Suprapubic skin (tissue), 4 donors: Measurements from ENCODE around the gene TCF7L2. TPM values are rescaled to one million over a fixed set of nuclear protein-coding genes. Genes with fewer than 3 reads are reported as not detected.

Source experiments
- DNase-seq, 2 donors: peaks; one replicate each; pipeline ENCODE4 v3.0.0-alpha.2; 2019; ENCODE audit warnings: low spot score in 2 of 2
- H3K27ac ChIP-seq: fragments of 200-600 bp; sonication (generic); one replicate; pipeline ENCODE4 v1.5.1; 2019
- H3K27me3 ChIP-seq: fragments of 200-600 bp; sonication (generic); one replicate; pipeline ENCODE4 v1.5.1; 2019
- H3K36me3 ChIP-seq: fragments of 200-600 bp; sonication (generic); one replicate; pipeline ENCODE4 v1.5.1; 2019
- H3K4me1 ChIP-seq: fragments of 200-600 bp; sonication (generic); one replicate; pipeline ENCODE4 v1.5.1; 2019
- H3K4me3 ChIP-seq: fragments of 200-600 bp; sonication (generic); one replicate; pipeline ENCODE4 v1.5.1; 2019; ENCODE audit warnings: mild to moderate bottlenecking
- H3K9me3 ChIP-seq: fragments of 200-600 bp; sonication (generic); one replicate; pipeline ENCODE4 v1.5.1; 2019
- EP300 ChIP-seq: sonication (generic); formaldehyde crosslinking; IDR thresholded peaks from one replicate; pipeline ENCODE4 v1.6.1; 2017; ENCODE audit warnings: antibody characterized with exemption
- POLR2A ChIP-seq, 2 donors: fragments of 450-650 bp; IDR thresholded peaks; one replicate each; pipeline ENCODE4 v1.6.1; 2017; ENCODE audit warnings: antibody characterized with exemption in 2 of 2, mild to moderate bottlenecking in 2 of 2, moderate library complexity in 2 of 2
- POLR2AphosphoS5 ChIP-seq, 3 donors: sonication (generic); formaldehyde crosslinking; IDR thresholded peaks; one replicate each; pipeline ENCODE4 v1.6.1; 2017; ENCODE audit warnings: antibody characterized with exemption in 3 of 3
- WGBS: methylation state at CpG from one replicate; pipeline ENCODE4 v1.1.5; 2018; 5-methylcytosine and 5-hydroxymethylcytosine counted together
- total RNA-seq, 4 donors: library from RNA; depleted of rRNA; stranded (reverse); fragments of >200 nt; gene quantifications; one replicate each; pipeline ENCODE4 v1.1.0, GENCODE V29; 2016
- TF ChIP-seq, protein P1 (sequence below), 2 donors: fragments of 200-600 bp in 1 of 2; fragments of 450-650 bp in 1 of 2; sonication (generic) in 1 of 2; IDR thresholded peaks; one replicate each; pipeline ENCODE4 v1.5.1; 2016 to 2019; ENCODE audit warnings: antibody characterized with exemption in 2 of 2, mild to moderate bottlenecking in 1 of 2, moderate library complexity in 1 of 2

TCF7L2 gene
- total RNA-seq, 4 donors from 2014 or later = 9.9 to 23.3 (median 15.2) TPM

DNA sequence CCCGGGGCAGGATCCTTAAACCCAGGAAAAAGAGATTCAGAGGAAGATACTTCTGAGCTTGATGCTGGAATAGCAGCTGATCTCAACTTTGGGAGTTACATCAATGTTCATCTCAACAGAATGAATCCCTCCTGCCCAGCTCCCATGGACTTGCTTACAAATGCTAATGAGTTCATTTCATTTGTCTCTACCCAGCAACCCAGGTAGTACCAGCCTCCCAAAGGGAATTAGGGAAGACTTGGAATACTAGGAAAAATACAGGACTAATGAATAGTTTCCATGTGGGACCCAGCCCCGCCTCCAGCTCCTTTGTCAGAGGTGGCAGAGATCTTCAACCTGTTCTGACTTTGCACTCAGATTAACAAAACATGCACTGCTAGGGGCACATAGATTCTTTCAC is 22.1 kb upstream of the TCF7L2 start:
- no peak overlapping the region for H3K4me3 ChIP-seq
- TF ChIP-seq EP300 = no peak
- TF ChIP-seq, protein P1, sequence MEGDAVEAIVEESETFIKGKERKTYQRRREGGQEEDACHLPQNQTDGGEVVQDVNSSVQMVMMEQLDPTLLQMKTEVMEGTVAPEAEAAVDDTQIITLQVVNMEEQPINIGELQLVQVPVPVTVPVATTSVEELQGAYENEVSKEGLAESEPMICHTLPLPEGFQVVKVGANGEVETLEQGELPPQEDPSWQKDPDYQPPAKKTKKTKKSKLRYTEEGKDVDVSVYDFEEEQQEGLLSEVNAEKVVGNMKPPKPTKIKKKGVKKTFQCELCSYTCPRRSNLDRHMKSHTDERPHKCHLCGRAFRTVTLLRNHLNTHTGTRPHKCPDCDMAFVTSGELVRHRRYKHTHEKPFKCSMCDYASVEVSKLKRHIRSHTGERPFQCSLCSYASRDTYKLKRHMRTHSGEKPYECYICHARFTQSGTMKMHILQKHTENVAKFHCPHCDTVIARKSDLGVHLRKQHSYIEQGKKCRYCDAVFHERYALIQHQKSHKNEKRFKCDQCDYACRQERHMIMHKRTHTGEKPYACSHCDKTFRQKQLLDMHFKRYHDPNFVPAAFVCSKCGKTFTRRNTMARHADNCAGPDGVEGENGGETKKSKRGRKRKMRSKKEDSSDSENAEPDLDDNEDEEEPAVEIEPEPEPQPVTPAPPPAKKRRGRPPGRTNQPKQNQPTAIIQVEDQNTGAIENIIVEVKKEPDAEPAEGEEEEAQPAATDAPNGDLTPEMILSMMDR (IDR thresholded peaks at IDR 0.05) = no peak
- TF ChIP-seq POLR2A (IDR thresholded peaks at IDR 0.05) = no peak
- TF ChIP-seq POLR2AphosphoS5 (IDR thresholded peaks at IDR 0.05) = no peak
- no peaks in the 10 kb centered on the region for H3K4me1 ChIP-seq
- no peaks in the 10 kb centered on the region for H3K9me3 ChIP-seq
- H3K27me3 ChIP-seq = no peaks in the 10 kb centered on the region
- 83% methylated on average over 2 of the region's 2 CpGs for WGBS
- no peaks in the 10 kb centered on the region for H3K36me3 ChIP-seq
- no peak overlapping the region for H3K27ac ChIP-seq
- no peak for DNase-seq

DNA sequence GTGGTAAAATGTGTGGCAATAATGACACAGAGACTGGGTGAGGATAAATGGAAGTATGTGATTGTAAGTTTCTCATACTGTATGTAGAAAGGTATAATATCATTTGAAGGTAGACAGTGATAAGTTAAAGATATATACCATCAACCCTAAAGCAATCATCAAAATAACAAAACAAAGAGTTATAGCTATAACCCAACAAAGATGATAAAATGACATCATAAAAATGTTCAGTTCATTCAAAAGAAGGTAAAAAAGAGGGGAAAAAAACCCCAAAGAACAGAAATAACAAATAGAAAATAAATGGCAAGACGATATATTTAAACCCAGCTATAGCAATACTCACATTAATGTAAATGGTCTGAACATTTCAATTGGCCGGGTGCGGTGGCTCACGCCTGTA is 17.4 kb upstream of the TCF7L2 start:
- TF ChIP-seq EP300 (no peak), POLR2AphosphoS5 (IDR thresholded peaks at IDR 0.05) (no peak), POLR2A (IDR thresholded peaks at IDR 0.05) (no peak)
- TF ChIP-seq, protein P1 (IDR thresholded peaks at IDR 0.05) = no peak
- 97% methylated on average over 4 of the region's 4 CpGs for WGBS
- DNase-seq = no peak
- Histone ChIP-seq H3K36me3 (no peaks in the 10 kb centered on the region), H3K4me1 (no peaks in the 10 kb centered on the region), H3K27ac (no peak overlapping the region), H3K9me3 (no peaks in the 10 kb centered on the region), H3K4me3 (no peak overlapping the region), H3K27me3 (no peaks in the 10 kb centered on the region)

DNA sequence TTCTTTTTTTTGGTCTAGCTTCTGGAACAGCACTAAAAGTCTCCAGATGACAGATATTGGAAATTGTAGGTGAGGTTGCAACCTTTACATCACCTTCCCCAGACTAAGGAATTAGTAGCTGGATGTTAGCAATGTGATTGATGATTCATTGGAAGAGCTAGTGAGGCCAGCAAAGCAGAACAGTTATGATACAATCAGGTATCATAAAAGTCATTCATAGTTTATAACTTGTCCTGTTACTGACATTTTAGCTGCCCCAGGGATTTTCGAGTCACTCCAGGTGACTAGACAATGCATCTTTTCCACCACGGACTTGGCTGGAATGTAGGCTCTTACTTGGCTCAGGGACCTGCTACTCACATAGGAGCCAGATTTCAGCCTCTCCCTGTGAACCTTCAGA is 15.9 kb upstream of the TCF7L2 start:
- H3K27ac ChIP-seq = no peak overlapping the region
- WGBS = 56% methylated on average over 2 of the region's 2 CpGs
- H3K36me3 ChIP-seq = no peaks in the 10 kb centered on the region
- no peaks in the 10 kb centered on the region for H3K27me3 ChIP-seq
- no peak for TF ChIP-seq POLR2AphosphoS5 (IDR thresholded peaks at IDR 0.05)
- TF ChIP-seq POLR2A (IDR thresholded peaks at IDR 0.05) = no peak
- TF ChIP-seq, protein P1 (IDR thresholded peaks at IDR 0.05) = no peak
- no peak for TF ChIP-seq EP300
- no peaks in the 10 kb centered on the region for H3K9me3 ChIP-seq
- no peak for DNase-seq
- H3K4me1 ChIP-seq = no peaks in the 10 kb centered on the region
- H3K4me3 ChIP-seq = no peak overlapping the region

DNA sequence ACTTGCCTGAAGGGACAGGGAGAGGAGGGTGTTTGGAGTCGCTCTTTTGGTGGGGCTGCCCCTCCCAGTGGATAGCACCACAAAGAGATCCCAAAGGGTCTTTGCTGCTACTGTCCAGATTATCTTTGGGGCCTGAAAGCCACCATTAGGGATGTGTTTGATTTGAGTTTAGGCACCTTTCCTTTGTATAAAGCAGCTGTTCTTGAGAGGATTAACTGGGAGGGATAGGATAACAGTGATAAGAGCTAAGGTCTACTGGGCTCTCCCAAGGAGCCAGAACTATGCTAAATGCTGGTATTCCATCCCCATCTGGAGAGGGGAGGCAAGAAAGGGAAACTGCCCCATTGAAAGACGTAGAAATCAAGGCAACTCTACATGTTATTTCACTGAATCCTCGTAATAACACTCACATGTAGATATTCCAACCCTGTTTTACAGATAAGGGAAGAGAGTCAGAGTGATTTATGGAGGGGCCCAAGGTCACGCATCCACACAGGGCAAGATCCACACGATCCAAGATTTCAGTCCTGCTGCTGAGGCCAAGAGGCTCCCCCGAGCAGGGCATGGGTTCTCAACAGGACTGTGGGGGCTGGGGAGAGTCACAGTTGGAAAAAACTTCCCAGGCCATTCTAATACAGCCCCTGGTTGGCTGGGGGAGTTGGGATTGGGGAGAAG is 11.1 kb upstream of the TCF7L2 start:
- H3K27ac ChIP-seq = no peak overlapping the region
- TF ChIP-seq, protein P1 (IDR thresholded peaks at IDR 0.05) = no peak
- TF ChIP-seq EP300 (no peak), POLR2A (IDR thresholded peaks at IDR 0.05) (no peak), POLR2AphosphoS5 (IDR thresholded peaks at IDR 0.05) (no peak)
- H3K9me3 ChIP-seq = no peaks in the 10 kb centered on the region
- H3K36me3 ChIP-seq = no peaks in the 10 kb centered on the region
- H3K27me3 ChIP-seq = no peaks in the 10 kb centered on the region
- WGBS = 91% methylated on average over 6 of the region's 6 CpGs
- H3K4me1 ChIP-seq = no peaks in the 10 kb centered on the region
- no peak overlapping the region for H3K4me3 ChIP-seq
- DNase-seq = no peak

DNA sequence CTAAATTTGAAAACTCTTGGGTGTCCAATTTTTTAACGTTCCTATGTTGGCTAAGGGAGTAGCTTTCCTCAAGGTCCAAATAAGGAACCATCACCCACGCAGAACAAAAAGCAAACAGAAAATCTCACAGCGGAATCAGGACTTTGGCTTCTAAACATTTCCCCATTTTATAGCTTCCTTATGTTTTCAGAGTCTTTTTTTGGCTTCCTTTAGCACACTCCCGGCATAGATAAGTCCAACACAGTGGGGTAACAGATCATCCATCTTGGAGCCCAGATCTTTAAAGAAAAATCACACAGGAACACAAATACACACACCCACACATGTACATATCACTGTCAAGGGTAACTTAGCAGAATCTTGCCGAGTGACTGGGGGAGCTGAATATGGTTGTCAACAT is 4.2 kb upstream of the TCF7L2 start:
- H3K4me3 ChIP-seq = no peak overlapping the region
- H3K9me3 ChIP-seq = no peaks in the 10 kb centered on the region
- WGBS = 65% methylated on average over 5 of the region's 5 CpGs
- TF ChIP-seq EP300 = no peak
- H3K4me1 ChIP-seq = peaks cover 12% of the 10 kb centered on the region
- H3K27ac ChIP-seq = no peak overlapping the region
- DNase-seq = no peak
- no peaks in the 10 kb centered on the region for H3K27me3 ChIP-seq
- H3K36me3 ChIP-seq = no peaks in the 10 kb centered on the region

DNA sequence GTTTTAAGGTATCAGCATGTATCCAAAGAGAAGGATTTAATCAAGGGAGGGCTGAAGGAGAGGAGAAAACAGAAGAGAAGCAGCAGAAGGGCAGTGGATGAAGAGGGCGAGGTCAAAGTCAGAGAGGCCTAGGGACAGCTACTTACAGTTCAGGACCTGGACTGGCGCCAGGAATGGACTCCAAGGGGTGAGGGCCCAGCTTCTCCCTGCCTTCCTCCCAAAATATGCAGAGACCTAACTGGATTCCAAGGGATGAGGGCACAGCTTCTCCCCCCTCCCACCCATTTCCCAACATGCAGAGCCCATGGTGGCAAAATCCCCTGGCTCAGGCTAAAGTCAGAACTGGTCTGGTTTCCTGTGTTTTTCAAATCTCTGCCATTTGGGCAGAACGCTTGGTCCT is 3.4 kb upstream of the TCF7L2 start:
- no peak for DNase-seq
- H3K4me1 ChIP-seq = peaks cover 12% of the 10 kb centered on the region
- 83% methylated on average over 3 of the region's 3 CpGs for WGBS

More for the DNA sequence above, 3.4 kb upstream of the TCF7L2 start:
- Histone ChIP-seq H3K36me3 (no peaks in the 10 kb centered on the region), H3K4me3 (no peak overlapping the region), H3K9me3 (no peaks in the 10 kb centered on the region), H3K27me3 (no peaks in the 10 kb centered on the region), H3K27ac (no peak overlapping the region)
- TF ChIP-seq EP300 (no peak), POLR2AphosphoS5 (IDR thresholded peaks at IDR 0.05) (no peak)
- TF ChIP-seq, protein P1 (IDR thresholded peaks at IDR 0.05) = no peak
